HG02642 (cell line): Measurements from ENCODE around the gene NKX1-1.
"Not testable (repeated sequence)": the region's sequence is repeated elsewhere in the genome, so short reads cannot be mapped to it uniquely, and the experiment has no call there.

Experiments
- ATAC-seq: cut with Tn5 transposase; IDR thresholded peaks from one replicate; pipeline ENCODE4 v1.9.1; 2021; ENCODE audit warnings: mild to moderate bottlenecking; ENCODE audit not compliant: unreplicated experiment, poor library complexity

The NKX1-1 gene

GRCh38 chr4:1406394-1406980 is at the start of gene NKX1-1:
Gene NKX1-1 (minus strand): TSS chr4:1406442. CDS start chr4:1406442, 0 bp downstream.
- ATAC-seq, result no peak

- no peak for ATAC-seq
These were observed 47.5 kb upstream of the NKX1-1 start for GRCh38 chr4:1453731-1454130.

DNA sequence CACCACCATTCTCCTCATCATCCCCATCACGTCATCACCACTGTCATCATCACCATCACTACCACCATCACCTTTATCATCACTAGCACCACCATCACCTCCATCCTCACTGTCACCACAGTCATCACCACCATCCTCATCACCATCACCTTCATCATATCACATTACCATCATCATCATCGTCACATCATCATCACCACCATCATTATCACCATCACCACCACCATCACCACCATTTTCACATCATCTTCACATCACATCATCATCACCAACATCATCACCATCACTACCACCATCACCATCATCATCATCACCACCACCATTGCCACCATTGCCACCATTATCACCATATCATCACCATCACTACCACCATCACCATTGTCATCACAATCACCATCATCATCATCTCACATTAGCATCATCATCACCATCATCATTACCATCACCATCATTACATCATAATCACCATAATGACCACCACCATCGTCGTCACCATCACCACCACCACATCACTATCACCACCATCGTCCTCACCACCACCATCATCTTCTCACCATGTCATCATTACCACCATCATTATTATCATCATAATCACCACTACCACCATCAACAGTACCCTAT is 46.3 kb upstream of the NKX1-1 start:
- no peak for ATAC-seq

GRCh38 chr4:1451752-1452122 is 45.5 kb upstream of the NKX1-1 start:
- ATAC-seq, result no peak

- no peak for ATAC-seq
These were observed 45.0 kb upstream of the NKX1-1 start for GRCh38 chr4:1451106-1451751.

GRCh38 chr4:1449833-1450741 is 43.8 kb upstream of the NKX1-1 start:
- no peak for ATAC-seq

GRCh38 chr4:1449475-1449832 is 43.2 kb upstream of the NKX1-1 start:
- ATAC-seq, result no peak

DNA sequence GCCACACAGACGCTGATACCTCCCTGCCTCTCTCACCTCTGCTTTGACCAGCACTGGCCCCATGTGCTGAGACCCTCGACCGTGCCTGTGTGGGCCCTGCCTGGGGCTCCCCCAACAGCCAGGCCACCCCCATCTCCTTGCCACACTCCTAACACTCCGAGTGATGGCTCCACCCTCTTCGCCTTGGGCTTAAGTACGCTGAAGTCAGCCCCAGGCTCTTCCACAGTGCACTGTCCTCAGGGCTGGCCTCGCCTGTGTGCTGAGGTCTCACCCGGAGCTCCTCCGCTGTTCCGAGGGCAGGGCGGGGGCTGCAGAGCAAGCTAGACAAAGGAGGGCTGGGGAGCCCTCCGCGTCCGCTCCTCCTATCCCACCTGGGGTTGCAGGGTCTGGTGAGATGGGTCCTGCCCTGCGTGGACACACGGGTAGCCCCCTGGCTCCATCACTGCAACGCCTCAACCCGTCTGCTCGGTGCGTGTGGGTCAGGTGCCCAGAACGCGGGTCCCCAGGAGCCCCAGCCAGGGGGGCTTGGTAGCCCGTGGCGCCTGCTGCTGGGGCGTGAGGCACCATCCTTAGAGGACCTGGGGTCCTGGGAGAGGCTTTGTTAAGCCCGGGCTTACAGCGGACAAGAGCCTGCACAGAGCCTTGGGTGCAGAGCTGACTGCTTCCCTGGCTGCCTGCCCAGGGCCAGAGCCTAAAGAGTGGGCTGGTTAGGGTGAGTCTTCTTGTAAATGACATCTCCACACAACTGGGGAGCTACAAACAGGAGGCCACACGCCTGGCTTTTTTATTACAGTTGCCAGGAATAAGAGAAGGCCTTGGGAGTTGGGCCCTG is 42.6 kb upstream of the NKX1-1 start:
- ATAC-seq, result no peak

- ATAC-seq, result no peak
These were observed 41.7 kb upstream of the NKX1-1 start for GRCh38 chr4:1447676-1448588.

GRCh38 chr4:1446502-1447386 is 40.5 kb upstream of the NKX1-1 start:
- ATAC-seq, result no peak

GRCh38 chr4:1445716-1446445 is 39.6 kb upstream of the NKX1-1 start:
- no peak for ATAC-seq

GRCh38 chr4:1443688-1444172 is 37.5 kb upstream of the NKX1-1 start:
- ATAC-seq, result not testable (repeated sequence)

DNA sequence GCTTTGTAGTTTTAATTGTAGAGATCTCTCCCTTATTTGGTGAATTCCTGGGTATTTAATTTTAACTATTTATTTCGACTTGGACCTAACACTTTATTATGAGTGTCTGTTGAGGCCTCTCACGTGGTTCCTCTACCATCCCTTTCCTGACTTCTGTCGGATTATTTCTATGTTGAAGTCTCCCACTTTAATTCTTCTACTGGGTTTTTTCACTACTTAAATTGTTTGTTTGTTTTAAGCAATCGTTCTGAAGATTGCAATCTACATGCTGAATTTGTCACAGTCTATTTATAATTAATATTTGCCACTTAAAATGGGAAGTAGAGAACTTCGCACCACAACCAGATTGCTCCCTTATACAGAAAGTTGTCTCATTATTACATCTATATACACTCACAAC is 20.8 kb upstream of the NKX1-1 start:
- no peak for ATAC-seq

- no peak for ATAC-seq
These were observed 15.4 kb upstream of the NKX1-1 start for GRCh38 chr4:1421657-1422056.

- no peak for ATAC-seq
These were observed 13.5 kb upstream of the NKX1-1 start for GRCh38 chr4:1419708-1420107.

GRCh38 chr4:1418494-1419285 is 12.4 kb upstream of the NKX1-1 start:
- no peak for ATAC-seq
